Measurements from ENCODE around the gene TBC1D5.

The TBC1D5 gene

GRCh38 chr3:17115186-17115585 lies 627.2 kb downstream of the TBC1D5 start:
- no peak for TF ChIP-seq CTCF (IDR thresholded peaks at IDR 0.05; ENCODE audit: low read depth, low read length, missing control alignments)
- H3K4me3 ChIP-seq (ENCODE audit: low read depth, low read length) = no peak overlapping the region
- DNase-seq (ENCODE audit: low read depth) = no peak

- TF ChIP-seq CTCF (IDR thresholded peaks at IDR 0.05; ENCODE audit: low read depth, low read length, missing control alignments) = no peak
- H3K4me3 ChIP-seq (ENCODE audit: low read depth, low read length) = no peak overlapping the region
- no peak for DNase-seq (ENCODE audit: low read depth)
These were observed 630.8 kb downstream of the TBC1D5 start for GRCh38 chr3:17111586-17111985.

GRCh38 chr3:17110660-17111396 lies 631.6 kb downstream of the TBC1D5 start:
- DNase-seq (ENCODE audit: low read depth) = no peak
- no peak for TF ChIP-seq CTCF (IDR thresholded peaks at IDR 0.05; ENCODE audit: low read depth, low read length, missing control alignments)
- H3K4me3 ChIP-seq (ENCODE audit: low read depth, low read length) = no peak overlapping the region

Measured in GM12864 (cell line).